Body of pancreas (tissue), 4 donors: ENCODE results near the gene GSE1.

Source experiments
- POLR2A ChIP-seq, 3 donors: fragments of 450-650 bp; IDR thresholded peaks; one replicate each; pipeline ENCODE4 v1.6.1; 2016; ENCODE audit warnings: antibody characterized with exemption in 3 of 3, mild to moderate bottlenecking in 2 of 3
- TF ChIP-seq, protein P1 (sequence below), 7 experiments: fragments of 450-650 bp in 4 of 7; fragments of 200-600 bp in 3 of 7; sonication (generic) in 3 of 7; IDR thresholded peaks; one replicate each; pipeline ENCODE4 v1.5.1; 2016 to 2019; ENCODE audit warnings: antibody characterized with exemption in 7 of 7

DNA sequence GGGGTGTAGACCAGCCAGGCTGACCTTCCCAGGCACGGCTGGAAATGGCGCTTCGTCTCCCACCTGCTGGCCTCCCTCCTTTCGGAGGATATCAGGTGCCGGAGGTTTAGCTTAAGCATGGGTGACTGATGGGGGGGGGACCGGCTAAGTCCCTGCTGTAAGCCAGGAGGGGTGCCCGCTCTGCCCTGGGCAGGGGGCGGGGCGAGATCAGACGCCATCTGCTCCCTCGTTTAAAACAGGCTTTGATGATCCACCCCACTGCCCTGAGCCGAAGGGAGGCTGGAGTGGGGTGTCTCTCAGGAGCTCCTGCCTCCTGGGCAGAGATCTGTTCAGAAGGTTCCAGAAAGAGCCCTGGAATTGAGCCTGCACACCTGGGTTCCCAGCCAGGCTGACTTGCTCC, 111.8 kb downstream of the GSE1 start:
- TF ChIP-seq, protein P1, sequence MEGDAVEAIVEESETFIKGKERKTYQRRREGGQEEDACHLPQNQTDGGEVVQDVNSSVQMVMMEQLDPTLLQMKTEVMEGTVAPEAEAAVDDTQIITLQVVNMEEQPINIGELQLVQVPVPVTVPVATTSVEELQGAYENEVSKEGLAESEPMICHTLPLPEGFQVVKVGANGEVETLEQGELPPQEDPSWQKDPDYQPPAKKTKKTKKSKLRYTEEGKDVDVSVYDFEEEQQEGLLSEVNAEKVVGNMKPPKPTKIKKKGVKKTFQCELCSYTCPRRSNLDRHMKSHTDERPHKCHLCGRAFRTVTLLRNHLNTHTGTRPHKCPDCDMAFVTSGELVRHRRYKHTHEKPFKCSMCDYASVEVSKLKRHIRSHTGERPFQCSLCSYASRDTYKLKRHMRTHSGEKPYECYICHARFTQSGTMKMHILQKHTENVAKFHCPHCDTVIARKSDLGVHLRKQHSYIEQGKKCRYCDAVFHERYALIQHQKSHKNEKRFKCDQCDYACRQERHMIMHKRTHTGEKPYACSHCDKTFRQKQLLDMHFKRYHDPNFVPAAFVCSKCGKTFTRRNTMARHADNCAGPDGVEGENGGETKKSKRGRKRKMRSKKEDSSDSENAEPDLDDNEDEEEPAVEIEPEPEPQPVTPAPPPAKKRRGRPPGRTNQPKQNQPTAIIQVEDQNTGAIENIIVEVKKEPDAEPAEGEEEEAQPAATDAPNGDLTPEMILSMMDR (IDR thresholded peaks at IDR 0.05), result no peak
- TF ChIP-seq POLR2A (IDR thresholded peaks at IDR 0.05), result no peak
